Esophagus muscularis mucosa (tissue), 4 donors: ENCODE results near the gene NFKB2. TPM values are rescaled to one million over a fixed set of nuclear protein-coding genes. Genes with fewer than 3 reads are reported as not detected.

Source experiments
- DNase-seq: peaks from one replicate; pipeline ENCODE4 v3.0.0-alpha.2; 2017; ENCODE audit errors: extremely low spot score
- H3K27ac ChIP-seq, 4 donors: fragments of 200-600 bp; sonication (generic); replicated peaks in 1 of 4; 1 replicate in 3 of 4; 2 replicates in 1 of 4; pipeline ENCODE4 v1.5.1; 2016 to 2019; ENCODE audit warnings: mild to moderate bottlenecking in 1 of 4
- H3K27me3 ChIP-seq, 4 donors: fragments of 200-600 bp; sonication (generic); one replicate each; pipeline versions ENCODE4 v1.5.1 to v1.6.0; 2016 to 2019
- H3K36me3 ChIP-seq, 4 donors: fragments of 200-600 bp; sonication (generic); one replicate each; pipeline ENCODE4 v1.5.1; 2016 to 2019
- H3K4me1 ChIP-seq, 4 donors: fragments of 200-600 bp; sonication (generic); one replicate each; pipeline ENCODE4 v1.5.1; 2016 to 2019
- H3K4me3 ChIP-seq, 4 donors: fragments of 200-600 bp; sonication (generic); 1 replicate in 2 of 4; 2 replicates in 2 of 4; pipeline ENCODE4 v1.5.1; 2016 to 2019; ENCODE audit warnings: mild to moderate bottlenecking in 4 of 4, moderate library complexity in 1 of 4
- H3K9me3 ChIP-seq, 4 donors: fragments of 200-600 bp; sonication (generic); 1 replicate in 3 of 4; 2 replicates in 1 of 4; pipeline ENCODE4 v1.5.1; 2016 to 2019
- EP300 ChIP-seq: sonication (generic); formaldehyde crosslinking; IDR thresholded peaks from one replicate; pipeline ENCODE4 v1.6.1; 2017; ENCODE audit warnings: antibody characterized with exemption
- POLR2A ChIP-seq: fragments of 450-650 bp; IDR thresholded peaks from one replicate; pipeline ENCODE4 v1.6.1; 2017; ENCODE audit warnings: antibody characterized with exemption, moderate library complexity, mild to moderate bottlenecking, low read depth
- POLR2AphosphoS5 ChIP-seq, 2 donors: sonication (generic); formaldehyde crosslinking; IDR thresholded peaks; one replicate each; pipeline ENCODE4 v1.6.1; 2017; ENCODE audit warnings: antibody characterized with exemption in 2 of 2
- WGBS: methylation state at CpG from one replicate; pipeline ENCODE4 v1.1.5; 2018; 5-methylcytosine and 5-hydroxymethylcytosine counted together
- intact Hi-C: fragments of 100-400 bp; cut with DNase I; formaldehyde crosslinking; loops from one replicate; pipeline ENCODE4 v1.15.1; 2023
- total RNA-seq, 4 donors: library from RNA; depleted of rRNA; stranded (reverse); fragments of >200 nt; gene quantifications; one replicate each; pipeline versions ENCODE4 v1.1.0 to v1.2.1, GENCODE V29; 2016
- TF ChIP-seq, protein P1 (sequence below), 3 experiments: fragments of 200-600 bp in 2 of 3; fragments of 450-650 bp in 1 of 3; sonication (generic) in 2 of 3; IDR thresholded peaks; one replicate each; pipeline ENCODE4 v1.5.1; 2017 to 2019; ENCODE audit warnings: antibody characterized with exemption in 3 of 3, mild to moderate bottlenecking in 2 of 3, moderate library complexity in 1 of 3

The NFKB2 gene
- total RNA-seq, 4 donors from 2014 or later, result 18.7 to 47.0 (median 41.2) TPM

DNA sequence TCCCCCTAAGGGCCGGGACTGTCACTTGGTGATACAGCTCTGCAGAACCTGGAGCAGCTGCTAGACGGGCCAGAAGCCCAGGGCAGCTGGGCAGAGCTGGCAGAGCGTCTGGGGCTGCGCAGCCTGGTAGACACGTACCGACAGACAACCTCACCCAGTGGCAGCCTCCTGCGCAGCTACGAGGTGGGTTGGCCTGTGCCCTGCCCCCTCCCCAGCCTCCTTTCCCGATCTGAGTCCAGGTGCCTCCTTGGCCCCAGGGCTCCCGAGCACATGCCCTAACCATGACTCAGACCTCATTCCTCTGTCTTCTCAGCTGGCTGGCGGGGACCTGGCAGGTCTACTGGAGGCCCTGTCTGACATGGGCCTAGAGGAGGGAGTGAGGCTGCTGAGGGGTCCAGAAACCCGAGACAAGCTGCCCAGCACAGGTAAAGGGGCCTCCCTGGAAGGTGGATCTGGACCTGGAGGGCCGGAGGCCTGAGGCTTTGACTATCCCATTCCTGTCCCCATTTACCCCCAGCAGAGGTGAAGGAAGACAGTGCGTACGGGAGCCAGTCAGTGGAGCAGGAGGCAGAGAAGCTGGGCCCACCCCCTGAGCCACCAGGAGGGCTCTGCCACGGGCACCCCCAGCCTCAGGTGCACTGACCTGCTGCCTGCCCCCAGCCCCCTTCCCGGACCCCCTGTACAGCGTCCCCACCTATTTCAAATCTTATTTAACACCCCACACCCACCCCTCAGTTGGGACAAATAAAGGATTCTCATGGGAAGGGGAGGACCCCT, 6.4 kb downstream of the NFKB2 start:
- no peak for DNase-seq
- WGBS, result 64% methylated on average over 12 of the region's 18 CpGs
- peaks cover 0 to 64% (median 46%) of the 10 kb centered on the region in 4 donors for H3K36me3 ChIP-seq
- no peaks in the 10 kb centered on the region for H3K9me3 ChIP-seq
- H3K4me3 ChIP-seq, result no peak overlapping the region
- no peaks in the 10 kb centered on the region for H3K27me3 ChIP-seq
- intact Hi-C loops, result no loop called here
- TF ChIP-seq POLR2A (no peak), POLR2AphosphoS5 (IDR thresholded peaks at IDR 0.05) (peak; percentile 56 to 80), EP300 (no peak)
- TF ChIP-seq, protein P1, sequence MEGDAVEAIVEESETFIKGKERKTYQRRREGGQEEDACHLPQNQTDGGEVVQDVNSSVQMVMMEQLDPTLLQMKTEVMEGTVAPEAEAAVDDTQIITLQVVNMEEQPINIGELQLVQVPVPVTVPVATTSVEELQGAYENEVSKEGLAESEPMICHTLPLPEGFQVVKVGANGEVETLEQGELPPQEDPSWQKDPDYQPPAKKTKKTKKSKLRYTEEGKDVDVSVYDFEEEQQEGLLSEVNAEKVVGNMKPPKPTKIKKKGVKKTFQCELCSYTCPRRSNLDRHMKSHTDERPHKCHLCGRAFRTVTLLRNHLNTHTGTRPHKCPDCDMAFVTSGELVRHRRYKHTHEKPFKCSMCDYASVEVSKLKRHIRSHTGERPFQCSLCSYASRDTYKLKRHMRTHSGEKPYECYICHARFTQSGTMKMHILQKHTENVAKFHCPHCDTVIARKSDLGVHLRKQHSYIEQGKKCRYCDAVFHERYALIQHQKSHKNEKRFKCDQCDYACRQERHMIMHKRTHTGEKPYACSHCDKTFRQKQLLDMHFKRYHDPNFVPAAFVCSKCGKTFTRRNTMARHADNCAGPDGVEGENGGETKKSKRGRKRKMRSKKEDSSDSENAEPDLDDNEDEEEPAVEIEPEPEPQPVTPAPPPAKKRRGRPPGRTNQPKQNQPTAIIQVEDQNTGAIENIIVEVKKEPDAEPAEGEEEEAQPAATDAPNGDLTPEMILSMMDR (IDR thresholded peaks at IDR 0.05), result no peak
- H3K27ac ChIP-seq, result peak overlapping the region; percentile 74 to 99 (median 94)
- H3K4me1 ChIP-seq, result peaks cover 14 to 98% (median 83%) of the 10 kb centered on the region in 4 donors

DNA sequence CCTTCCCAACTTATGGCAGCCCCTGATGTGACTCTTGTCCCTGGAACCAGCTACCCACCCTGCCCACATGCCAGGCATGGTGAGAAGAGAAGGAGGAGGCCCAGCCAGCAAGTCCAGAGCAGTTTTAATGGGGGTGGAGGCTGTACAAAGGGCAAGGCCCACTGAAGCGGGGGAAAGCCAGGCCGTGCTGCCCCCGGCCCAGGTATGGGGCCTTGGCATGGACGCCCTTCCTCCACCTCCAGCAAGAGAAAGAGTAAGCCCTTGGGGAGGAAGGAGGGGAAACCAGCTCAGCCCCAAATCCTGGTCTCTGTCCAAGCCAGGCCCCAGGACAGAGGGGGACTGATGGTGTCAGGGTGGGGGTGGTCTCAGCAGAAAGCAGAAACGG, 7.0 kb downstream of the NFKB2 start:
- peaks cover 0 to 58% (median 40%) of the 10 kb centered on the region in 4 donors for H3K36me3 ChIP-seq

DNA sequence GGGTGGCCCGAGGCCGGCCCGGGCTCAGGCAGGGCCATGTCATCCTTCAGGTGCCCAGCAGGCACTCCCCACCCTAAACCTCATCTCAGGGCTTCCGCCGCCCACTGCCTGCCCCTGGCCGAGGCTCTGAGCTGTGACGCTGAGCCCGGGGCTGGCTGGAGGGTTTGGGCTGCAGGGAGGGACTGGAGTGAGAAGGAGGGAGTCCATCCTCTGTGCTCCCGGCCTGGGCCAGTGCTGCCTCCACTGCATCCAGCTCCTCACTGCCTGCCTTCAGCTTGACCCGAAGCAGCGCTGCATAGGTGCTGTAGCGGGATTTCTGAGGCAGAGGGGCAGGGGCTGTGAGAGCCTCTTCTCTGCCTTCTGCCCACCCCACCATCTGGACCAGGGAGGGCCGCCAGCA, 7.6 kb downstream of the NFKB2 start:
- Histone ChIP-seq H3K27ac (peak overlapping the region; percentile 74 to 99 (median 94)), H3K36me3 (peaks cover 0 to 52% (median 36%) of the 10 kb centered on the region in 4 donors), H3K9me3 (no peaks in the 10 kb centered on the region), H3K27me3 (peaks cover 0 to 9% (median 0%) of the 10 kb centered on the region in 4 donors), H3K4me1 (peaks cover 11 to 96% (median 81%) of the 10 kb centered on the region in 4 donors), H3K4me3 (no peak overlapping the region)
- WGBS, result no CpG with 5 or more reads among the region's 13 CpGs
- intact Hi-C loops, result no loop called here
- no peak for DNase-seq
- no peak for TF ChIP-seq POLR2A
- TF ChIP-seq EP300, result no peak
- TF ChIP-seq POLR2AphosphoS5 (IDR thresholded peaks at IDR 0.05), result no peak
- TF ChIP-seq, protein P1 (IDR thresholded peaks at IDR 0.05), result no peak

More for the DNA sequence above, 7.0 kb downstream of the NFKB2 start:
- no peak for DNase-seq
- WGBS, result 77% methylated on average over 4 of the region's 5 CpGs
- intact Hi-C loops, result no loop called here
- H3K27ac ChIP-seq, result peak overlapping the region; percentile 74 to 99 (median 94)
- H3K4me3 ChIP-seq, result no peak overlapping the region
- peaks cover 0 to 3% (median 0%) of the 10 kb centered on the region in 4 donors for H3K27me3 ChIP-seq
- peaks cover 11 to 96% (median 80%) of the 10 kb centered on the region in 4 donors for H3K4me1 ChIP-seq
- TF ChIP-seq, protein P1 (IDR thresholded peaks at IDR 0.05), result no peak
- H3K9me3 ChIP-seq, result no peaks in the 10 kb centered on the region

DNA sequence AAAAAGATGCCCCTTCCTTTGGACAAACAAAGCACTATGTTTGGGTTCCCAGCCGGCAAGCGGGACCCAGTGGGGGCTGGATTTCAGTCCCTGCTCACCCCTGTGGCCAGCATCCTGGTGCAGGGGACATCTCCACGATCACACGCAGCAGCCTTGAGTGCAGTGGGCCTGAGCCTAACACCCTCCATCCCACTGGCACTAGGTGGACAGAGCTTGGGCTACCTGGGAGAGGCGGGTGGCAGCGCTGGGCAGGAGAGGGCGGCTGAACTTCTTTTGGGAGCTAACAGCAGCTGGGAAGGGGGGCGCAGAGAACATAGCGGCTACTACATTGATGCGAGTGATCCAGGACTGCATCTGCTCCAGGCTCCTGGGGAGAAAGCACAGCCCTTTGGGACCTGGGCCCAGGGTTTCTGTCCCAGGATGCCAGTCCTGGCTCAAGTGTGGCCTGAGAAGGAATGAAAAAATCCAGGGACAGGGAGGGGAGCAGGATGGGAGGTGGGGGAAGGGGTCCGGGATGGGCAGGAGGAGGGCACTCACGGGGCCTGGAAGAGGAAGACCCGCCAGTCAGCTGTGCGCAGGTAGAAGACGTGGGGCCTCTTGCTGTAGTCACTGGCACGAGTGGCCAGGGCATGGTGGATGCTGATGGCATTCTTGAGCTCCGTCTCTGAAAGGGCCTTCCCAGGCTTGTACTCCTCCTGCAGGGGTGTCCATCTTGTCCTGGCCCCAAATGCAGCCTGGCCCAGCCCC, 9.0 kb downstream of the NFKB2 start:
- TF ChIP-seq POLR2AphosphoS5 (IDR thresholded peaks at IDR 0.05), result no peak
- no peak for TF ChIP-seq POLR2A
- TF ChIP-seq, protein P1 (IDR thresholded peaks at IDR 0.05), result no peak
- no peak for TF ChIP-seq EP300
- peaks cover 0 to 20% (median 3%) of the 10 kb centered on the region in 4 donors for H3K27me3 ChIP-seq
- H3K27ac ChIP-seq, result peak overlapping the region; percentile 85 to 99 (median 90)
- intact Hi-C loops, result no loop called here
- no peaks in the 10 kb centered on the region for H3K9me3 ChIP-seq
- DNase-seq, result no peak
- no peak overlapping the region for H3K4me3 ChIP-seq
- WGBS, result 75% methylated on average over 12 of the region's 17 CpGs
- H3K4me1 ChIP-seq, result peaks cover 9 to 95% (median 80%) of the 10 kb centered on the region in 4 donors
- H3K36me3 ChIP-seq, result peaks cover 0 to 45% (median 33%) of the 10 kb centered on the region in 4 donors
